ENCODE results near the gene CST2.

- no peak for TF ChIP-seq CTCF (conservative IDR thresholded peaks at IDR 0.05)
- no peak for TF ChIP-seq ZFX (IDR thresholded peaks at IDR 0.05)
Observed at GRCh38 chr20:23870461-23870860, 43.9 kb upstream of the CST2 start.

All from C4-2B (cell line).